ENCODE results near the gene TMEM141. TPM values are rescaled to one million over a fixed set of nuclear protein-coding genes. Genes with fewer than 3 reads are reported as not detected.
A peak's percentile ranks its signal among the peaks of the same experiment; 100 is the strongest.
"Not testable (repeated sequence)": the region's sequence is repeated elsewhere in the genome, so short reads cannot be mapped to it uniquely, and the experiment has no call there.

TMEM141 gene
- total RNA-seq, 6 experiments from 2014 or later, result 46.5 to 105 (median 56.7) TPM

DNA sequence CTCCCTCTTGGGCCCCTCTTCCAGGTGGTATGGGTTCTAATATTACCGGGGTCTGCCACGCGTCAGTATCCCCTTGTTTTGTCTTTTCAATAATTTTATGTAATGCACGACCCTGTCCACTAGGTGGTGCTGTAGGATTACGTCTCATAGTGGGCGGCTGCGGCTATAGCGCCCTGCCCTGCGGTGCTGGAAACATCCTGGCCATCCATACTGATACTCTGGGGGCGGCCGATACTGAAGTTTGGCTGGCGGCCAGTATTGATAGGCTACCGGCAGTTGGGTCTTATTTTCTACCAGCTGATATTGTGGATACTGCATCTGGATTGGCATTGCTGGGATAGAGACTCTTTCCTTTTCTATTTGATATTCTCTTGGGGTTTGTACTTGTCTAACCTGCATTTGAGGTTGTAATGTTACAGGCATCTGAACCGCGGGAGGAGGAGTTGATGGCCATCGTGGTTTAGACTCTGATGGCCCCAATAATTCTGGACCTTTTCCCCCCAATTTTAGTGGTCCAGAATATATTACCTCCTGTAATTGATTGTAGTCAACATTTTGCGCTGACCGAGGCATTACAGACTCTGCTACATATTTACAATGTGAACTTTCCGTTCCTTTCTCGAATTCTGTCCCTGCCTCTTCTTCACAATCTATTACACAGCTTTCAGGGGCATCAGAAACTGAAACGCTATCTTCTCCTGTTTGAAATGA lies 3.3 kb upstream of the TMEM141 start:
- Histone ChIP-seq H3K4me1 (peaks cover 0 to 48% (median 18%) of the 10 kb centered on the region in 4 donors), H3K36me3 (no peaks in the 10 kb centered on the region), H3K27ac (no peak overlapping the region), H3K9me3 (no peaks in the 10 kb centered on the region), H3K27me3 (no peaks in the 10 kb centered on the region), H3K4me3 (no peak overlapping the region)
- intact Hi-C loops (cut with DNase I), result loop anchor here in 1 of 2 donors (5.0 kb wide), 1 partner anchor 249 kb away; no protein-coding TSS in a partner anchor
- peak in 3 of 4 donors; percentile 13 to 19 (median 16) for ATAC-seq
- WGBS (ENCODE audit: insufficient coverage, low coverage, low lambda C conversion rate, missing lambda C conversion rate), result 4% methylated on average over 20 of the region's 21 CpGs
- no peak for TF ChIP-seq POLR2A (IDR thresholded peaks at IDR 0.05)
- TF ChIP-seq, protein P1, sequence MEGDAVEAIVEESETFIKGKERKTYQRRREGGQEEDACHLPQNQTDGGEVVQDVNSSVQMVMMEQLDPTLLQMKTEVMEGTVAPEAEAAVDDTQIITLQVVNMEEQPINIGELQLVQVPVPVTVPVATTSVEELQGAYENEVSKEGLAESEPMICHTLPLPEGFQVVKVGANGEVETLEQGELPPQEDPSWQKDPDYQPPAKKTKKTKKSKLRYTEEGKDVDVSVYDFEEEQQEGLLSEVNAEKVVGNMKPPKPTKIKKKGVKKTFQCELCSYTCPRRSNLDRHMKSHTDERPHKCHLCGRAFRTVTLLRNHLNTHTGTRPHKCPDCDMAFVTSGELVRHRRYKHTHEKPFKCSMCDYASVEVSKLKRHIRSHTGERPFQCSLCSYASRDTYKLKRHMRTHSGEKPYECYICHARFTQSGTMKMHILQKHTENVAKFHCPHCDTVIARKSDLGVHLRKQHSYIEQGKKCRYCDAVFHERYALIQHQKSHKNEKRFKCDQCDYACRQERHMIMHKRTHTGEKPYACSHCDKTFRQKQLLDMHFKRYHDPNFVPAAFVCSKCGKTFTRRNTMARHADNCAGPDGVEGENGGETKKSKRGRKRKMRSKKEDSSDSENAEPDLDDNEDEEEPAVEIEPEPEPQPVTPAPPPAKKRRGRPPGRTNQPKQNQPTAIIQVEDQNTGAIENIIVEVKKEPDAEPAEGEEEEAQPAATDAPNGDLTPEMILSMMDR (IDR thresholded peaks at IDR 0.05), result peak; percentile 82 to 87 (median 84)
- DNase-seq, result peak; percentile 73 to 77 (median 76)

DNA sequence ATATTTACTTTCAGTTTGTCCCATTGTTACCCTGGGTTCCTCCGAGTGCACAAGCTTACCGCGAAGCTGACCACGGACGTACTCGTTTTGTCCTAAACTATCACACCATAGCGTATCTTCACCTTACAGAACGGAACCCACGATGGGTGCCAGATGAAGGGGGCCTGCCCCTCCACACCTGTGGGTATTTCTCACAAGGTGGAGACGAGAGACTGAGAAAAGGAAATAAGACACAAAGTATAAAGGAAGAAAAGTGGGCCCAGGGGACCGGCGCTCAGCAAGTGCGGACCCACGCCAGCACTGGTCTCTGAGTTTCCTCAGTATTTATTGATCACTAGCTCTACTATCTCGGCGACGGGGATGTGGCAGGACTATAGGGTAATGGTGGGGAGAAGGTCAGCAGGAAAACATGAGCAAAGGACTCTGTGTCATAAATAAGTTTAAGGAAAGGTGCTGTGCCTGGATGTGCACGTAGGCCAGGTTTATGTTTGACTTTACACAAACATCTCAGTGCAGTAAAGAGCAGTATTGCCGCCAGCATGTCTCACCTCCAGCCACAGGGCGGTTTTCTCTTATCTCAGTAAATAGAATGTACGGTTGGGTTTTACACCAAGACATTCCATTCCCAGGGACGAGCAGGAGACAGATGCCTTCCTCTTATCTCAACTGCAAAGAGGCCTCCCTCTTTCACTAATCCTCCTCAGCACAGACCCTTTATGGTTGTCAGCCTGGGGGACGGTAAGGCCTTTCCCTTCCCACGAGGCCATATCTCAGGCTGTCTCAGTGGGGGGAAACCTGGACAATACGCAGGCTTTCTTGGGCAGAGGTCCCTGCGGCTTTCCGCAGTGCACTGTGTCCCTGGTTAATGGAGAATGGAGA lies 2.3 kb upstream of the TMEM141 start:
- intact Hi-C loops (cut with DNase I), result loop anchor here in 1 of 2 donors (5.0 kb wide), 1 partner anchor 248 kb away; no protein-coding TSS in a partner anchor
- ATAC-seq, H3K27ac ChIP-seq, H3K9me3 ChIP-seq, H3K27me3 ChIP-seq, DNase-seq, H3K4me3 ChIP-seq, H3K36me3 ChIP-seq: not testable (repeated sequence)
- WGBS (ENCODE audit: insufficient coverage, low coverage, low lambda C conversion rate, missing lambda C conversion rate), result 28% methylated on average over 25 of the region's 27 CpGs
- peaks cover 0 to 48% (median 18%) of the 10 kb centered on the region in 4 donors for H3K4me1 ChIP-seq

DNA sequence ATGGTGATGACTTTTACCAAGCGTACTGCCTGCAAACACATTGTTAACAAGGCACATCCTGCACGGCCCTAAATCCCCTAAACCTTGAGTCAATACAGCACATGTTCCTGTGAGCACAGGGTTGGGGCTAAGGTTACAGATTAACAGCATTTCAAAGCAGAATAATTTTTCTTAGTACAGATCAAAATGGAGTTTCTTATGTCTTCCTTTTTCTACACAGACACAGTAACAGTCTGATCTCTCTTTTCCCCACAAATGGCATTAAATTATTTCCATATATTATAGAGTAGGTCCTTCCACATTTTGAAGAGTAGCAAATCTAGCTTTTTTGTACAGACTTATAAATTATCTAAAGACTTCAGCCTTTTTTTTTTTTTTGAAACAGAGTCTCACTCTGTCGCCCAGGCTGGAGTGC lies 1.6 kb upstream of the TMEM141 start:
- no peaks in the 10 kb centered on the region for H3K27me3 ChIP-seq

DNA sequence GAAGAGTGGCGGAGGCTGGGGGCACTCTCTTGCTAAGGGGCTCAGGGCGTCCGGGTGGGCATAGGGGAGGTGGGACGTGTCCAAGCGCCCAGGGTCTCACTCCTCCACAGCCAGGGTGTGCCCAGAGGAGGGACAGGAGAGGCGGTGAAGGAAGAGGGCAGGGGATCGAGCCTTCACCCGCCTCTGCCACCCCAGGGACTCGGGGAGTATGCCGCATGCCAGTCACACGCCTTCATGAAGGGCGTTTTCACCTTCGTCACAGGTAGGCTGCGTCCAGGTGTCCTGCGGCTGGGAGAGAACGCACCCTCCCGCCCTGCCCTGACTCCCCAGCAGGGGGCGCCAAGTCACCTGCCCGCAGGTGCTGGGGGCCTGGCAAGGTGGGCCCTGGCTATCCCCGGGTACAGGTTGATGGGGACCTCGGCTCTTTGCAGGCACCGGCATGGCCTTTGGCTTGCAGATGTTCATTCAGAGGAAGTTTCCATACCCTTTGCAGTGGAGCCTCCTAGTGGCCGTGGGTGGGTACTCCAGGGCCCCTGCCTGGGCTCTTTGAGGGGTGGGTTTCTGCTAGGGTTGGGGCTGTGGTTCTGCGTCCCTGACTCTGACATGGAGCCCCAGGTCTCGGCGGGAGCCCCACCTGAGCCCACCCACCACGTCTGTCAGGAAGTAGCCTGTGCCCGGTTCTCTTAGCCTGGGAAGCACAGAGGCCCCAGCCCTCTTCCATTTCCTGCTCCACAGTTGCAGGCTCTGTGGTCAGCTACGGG lies 552 bp downstream of the TMEM141 start:
- Histone ChIP-seq H3K4me1 (peaks cover 0 to 40% (median 13%) of the 10 kb centered on the region in 4 donors), H3K27me3 (no peaks in the 10 kb centered on the region), H3K36me3 (no peaks in the 10 kb centered on the region), H3K27ac (peak overlapping the region; percentile 84 to 90 (median 84)), H3K9me3 (no peaks in the 10 kb centered on the region), H3K4me3 (peak overlapping the region; percentile 73 to 80 (median 78))
- DNase-seq (peak; percentile 72 to 80 (median 79)), ATAC-seq (peak; percentile 22 to 34 (median 32))
- intact Hi-C loops (cut with DNase I), result no loop called here
- TF ChIP-seq, protein P1 (IDR thresholded peaks at IDR 0.05), result peak; percentile 90 to 96 (median 92)
- TF ChIP-seq POLR2A (IDR thresholded peaks at IDR 0.05), result no peak
- WGBS (ENCODE audit: insufficient coverage, low coverage, low lambda C conversion rate, missing lambda C conversion rate), result 8% methylated on average over 15 of the region's 29 CpGs

More for the DNA sequence above, 1.6 kb upstream of the TMEM141 start:
- H3K4me1 ChIP-seq, result peaks cover 0 to 48% (median 18%) of the 10 kb centered on the region in 4 donors
- no peak for TF ChIP-seq POLR2A (IDR thresholded peaks at IDR 0.05)
- TF ChIP-seq, protein P1 (IDR thresholded peaks at IDR 0.05), result no peak
- no peaks in the 10 kb centered on the region for H3K36me3 ChIP-seq
- no peak overlapping the region for H3K4me3 ChIP-seq
- DNase-seq, result no peak
- WGBS (ENCODE audit: insufficient coverage, low coverage, low lambda C conversion rate, missing lambda C conversion rate), result 44% methylated on average over 1 of the region's 3 CpGs
- intact Hi-C loops (cut with DNase I), result loop anchor here in 1 of 2 donors (5.0 kb wide), 1 partner anchor 248 kb away; no protein-coding TSS in a partner anchor
- no peak for ATAC-seq
- H3K27ac ChIP-seq, result peak overlapping the region in 1 of 3 donors; percentile 2
- no peaks in the 10 kb centered on the region for H3K9me3 ChIP-seq
